HG03460 (cell line): ENCODE data around the gene ZNF646.
"Not testable (repeated sequence)": the region's sequence is repeated elsewhere in the genome, so short reads cannot be mapped to it uniquely, and the experiment has no call there.

Experiments used
- ATAC-seq: cut with Tn5 transposase; IDR thresholded peaks from one replicate; pipeline ENCODE4 v1.9.1; 2021; ENCODE audit not compliant: unreplicated experiment

ZNF646 gene

GRCh38 chr16:31083081-31083480 lies 8.9 kb downstream of the ZNF646 start:
- no peak for ATAC-seq

DNA sequence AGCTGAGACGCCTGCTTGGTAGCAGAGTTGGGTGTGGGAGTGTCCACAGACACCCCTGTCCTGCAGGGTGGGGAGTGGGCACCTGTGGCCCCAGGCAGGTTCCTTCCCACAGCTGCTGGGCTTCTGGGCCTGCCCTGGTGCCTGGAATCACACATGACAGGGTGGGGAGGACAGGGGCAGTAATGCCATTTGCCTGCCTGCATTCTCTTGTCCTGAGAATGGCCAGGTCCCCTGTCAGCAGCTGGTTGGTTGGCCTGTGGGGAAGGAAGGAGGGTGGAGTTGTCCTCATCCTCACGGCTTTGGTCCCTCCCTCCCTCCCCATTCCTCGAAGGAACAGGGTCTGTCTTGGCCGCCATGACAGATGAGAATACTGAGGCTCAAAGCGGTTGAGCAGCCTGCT lies 9.3 kb downstream of the ZNF646 start:
- no peak for ATAC-seq

- no peak for ATAC-seq
Observed at GRCh38 chr16:31083981-31084380, 9.8 kb downstream of the ZNF646 start.

DNA sequence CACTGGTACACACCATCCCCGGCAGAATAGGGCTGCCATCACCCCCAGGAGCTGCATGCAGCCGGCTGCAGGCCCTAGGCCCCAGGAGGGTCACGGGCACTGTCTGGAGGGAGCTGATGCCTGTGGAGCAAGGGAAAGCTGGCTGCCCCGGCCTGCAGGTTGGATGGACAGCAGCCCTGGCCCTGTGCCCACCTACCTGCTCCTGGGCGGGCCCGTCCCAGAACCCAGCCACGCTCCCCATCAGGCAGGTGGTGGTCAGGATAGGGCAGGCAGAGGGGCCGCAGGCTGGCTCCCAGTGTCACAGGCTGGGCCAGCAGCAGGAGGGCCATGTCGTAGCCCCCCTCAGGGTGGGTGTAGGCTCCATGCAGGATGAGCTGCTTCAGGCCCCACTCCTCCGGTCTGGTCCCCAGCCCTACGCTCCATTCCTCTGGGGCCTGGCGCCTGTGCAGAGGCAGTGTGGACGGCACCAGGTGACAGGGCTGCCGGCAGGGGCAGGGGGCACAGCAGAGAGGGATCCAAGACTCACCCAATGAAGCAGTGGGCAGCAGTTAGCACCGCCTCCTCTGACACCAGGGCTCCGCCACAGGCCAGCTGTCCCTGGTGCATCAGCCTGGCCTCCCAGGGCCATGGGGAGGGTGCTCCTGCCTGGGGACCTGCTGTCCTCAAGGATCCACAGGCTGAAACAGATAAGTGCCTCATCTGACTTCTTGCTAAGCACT lies 10.5 kb downstream of the ZNF646 start:
- no peak for ATAC-seq

DNA sequence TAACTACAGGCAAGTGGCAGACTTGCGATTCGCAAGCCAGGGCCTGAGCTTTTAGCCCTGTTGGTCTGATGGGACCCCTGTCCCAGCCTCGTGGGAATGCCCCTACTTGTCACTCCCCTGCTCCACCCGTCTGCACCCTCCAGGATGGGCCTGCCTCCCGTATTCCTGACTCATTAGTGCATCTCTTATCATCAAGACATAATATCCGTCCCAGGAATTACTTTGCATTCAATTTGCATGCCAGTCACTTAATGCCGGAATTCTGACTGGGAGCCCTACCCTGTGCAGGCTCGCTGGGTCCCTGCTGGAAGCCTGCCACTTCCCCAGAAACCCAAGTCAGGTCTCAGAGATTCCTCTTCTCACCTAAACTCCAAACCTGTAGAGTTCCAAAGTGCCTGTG lies 11.2 kb downstream of the ZNF646 start:
- no peak for ATAC-seq

GRCh38 chr16:31085873-31086628 lies 11.8 kb downstream of the ZNF646 start:
- no peak for ATAC-seq

GRCh38 chr16:31086629-31086906 lies 12.3 kb downstream of the ZNF646 start:
- no peak for ATAC-seq

DNA sequence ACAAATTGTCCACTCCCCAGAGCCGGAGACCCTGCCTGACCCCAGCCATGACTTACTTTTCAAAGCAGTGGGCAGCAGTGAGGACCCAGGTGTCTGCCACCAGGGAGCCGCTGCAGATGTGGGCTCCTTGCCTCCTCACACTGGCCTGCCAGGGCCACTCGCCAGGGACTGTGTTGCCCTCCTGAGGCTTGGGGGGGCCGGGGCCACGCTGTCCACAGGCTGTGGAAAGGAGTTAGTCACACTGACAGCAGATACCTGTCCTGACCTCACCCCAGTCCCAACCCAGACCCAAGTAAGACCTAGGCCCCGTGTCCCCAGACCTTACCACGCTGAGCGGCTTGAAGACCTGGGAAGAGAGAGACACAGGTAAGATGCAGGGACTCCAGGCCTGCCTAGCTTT lies 13.3 kb downstream of the ZNF646 start:
- no peak for ATAC-seq

DNA sequence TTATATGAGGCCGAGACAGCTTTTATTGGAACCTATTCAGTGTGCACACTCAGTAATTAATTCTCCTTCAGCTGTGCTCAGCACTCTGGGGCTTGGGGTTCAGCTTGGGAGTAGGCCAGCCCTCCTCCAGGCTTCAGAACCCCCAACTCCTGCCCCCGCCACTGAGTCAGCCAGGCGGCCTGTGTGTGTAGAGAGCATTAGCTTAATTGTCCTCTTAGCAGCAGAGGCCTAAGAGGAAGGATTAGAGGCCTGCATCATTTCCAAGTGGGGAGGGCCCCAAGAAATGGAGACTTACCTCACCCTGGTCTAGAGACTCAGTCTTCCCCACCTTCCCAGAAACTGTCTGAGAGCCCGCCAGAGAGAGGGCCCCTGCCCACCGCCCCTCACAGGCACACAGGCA lies 13.7 kb downstream of the ZNF646 start:
- ATAC-seq: no peak

DNA sequence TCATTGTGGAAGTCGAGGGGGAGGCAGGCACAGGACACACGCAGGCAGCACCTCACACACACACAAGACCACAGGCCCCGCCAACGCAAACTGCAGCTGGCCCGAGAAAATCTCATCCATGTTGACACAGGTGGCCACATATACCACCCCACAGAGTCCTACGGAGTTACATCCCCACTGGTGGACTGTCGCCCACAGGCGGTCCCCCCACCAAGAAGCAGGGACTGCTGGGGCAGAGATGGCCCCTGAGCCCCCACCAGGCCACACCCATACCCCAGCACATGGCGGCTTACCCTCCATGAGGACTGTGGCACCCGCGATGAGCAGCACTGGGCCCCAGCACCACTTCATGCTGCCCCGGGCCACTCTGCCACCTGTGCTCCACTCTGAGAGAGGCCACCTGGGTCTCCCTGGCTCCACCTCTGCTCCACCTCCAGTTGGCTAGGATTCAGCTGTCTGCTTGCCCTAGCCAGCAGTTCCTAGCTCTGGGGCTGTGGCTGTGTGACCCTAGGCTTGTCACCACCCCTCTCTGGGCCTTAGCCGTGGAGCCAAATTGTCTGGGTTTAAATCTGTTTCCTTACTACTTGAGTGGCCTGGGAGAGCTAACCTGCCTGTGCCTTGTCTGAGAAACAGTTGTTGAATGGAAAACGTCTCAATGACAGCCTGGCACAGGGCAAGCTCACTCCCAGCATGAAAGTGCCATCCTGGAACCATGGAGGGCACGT lies 14.4 kb downstream of the ZNF646 start, which contains the start of gene PRSS53:
PRSS53 (minus strand) TSS at position 485 of the 725 bp plus-strand sequence; CDS start at position 351, 134 bp downstream.
- no peak for ATAC-seq

- no peak for ATAC-seq
Observed at GRCh38 chr16:31089199-31089598, 15.0 kb downstream of the ZNF646 start.

DNA sequence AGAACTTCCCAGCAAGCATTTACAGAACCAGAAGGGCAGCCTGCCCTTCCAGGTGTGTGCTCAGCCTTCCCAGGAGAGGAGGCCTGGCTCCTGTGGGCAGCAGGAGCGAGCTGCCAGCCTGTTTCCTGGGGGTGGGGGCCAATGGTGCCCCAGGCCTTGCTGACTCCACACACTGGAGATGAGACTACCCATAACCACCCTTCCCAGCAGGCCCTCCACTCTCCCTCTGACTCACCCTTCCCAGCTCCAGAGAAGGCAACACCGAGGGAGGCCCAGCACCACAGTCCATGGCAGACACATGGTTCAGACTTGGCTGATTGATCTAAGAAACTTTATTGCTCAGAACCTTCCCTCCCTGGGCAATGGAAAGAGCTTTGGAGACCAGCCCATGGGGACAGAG lies 16.3 kb downstream of the ZNF646 start:
- ATAC-seq: no peak

- no peak for ATAC-seq
Observed at GRCh38 chr16:31092330-31092729, 18.1 kb downstream of the ZNF646 start.

- ATAC-seq: no peak
Observed at GRCh38 chr16:31093132-31093703, 19.0 kb downstream of the ZNF646 start.

DNA sequence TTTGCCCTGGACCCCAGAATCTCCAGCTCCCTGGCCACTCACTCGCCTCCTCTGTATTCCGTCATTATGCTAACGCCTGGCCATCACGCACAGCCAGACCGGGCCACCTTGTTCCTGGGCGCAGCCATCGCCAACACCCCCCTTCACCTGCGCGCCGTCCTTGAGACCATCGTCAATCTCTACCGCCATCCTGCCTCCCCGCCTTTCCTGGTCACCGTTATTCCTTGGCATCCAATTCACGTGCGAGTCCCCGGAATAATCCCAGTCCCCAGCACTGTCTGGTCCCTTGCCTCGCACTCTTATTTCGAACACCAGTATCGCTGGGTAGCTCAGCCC lies 19.8 kb downstream of the ZNF646 start:
- no peak for ATAC-seq

- peak; percentile 87 for ATAC-seq
Observed at GRCh38 chr16:31094424-31095120, 20.4 kb downstream of the ZNF646 start, which contains the start of gene VKORC1. TSS of gene VKORC1 (minus strand) at chr16:31094797. CDS start at chr16:31094729, 68 bp downstream.

GRCh38 chr16:31099860-31100638 lies 25.8 kb downstream of the ZNF646 start:
- no peak for ATAC-seq

DNA sequence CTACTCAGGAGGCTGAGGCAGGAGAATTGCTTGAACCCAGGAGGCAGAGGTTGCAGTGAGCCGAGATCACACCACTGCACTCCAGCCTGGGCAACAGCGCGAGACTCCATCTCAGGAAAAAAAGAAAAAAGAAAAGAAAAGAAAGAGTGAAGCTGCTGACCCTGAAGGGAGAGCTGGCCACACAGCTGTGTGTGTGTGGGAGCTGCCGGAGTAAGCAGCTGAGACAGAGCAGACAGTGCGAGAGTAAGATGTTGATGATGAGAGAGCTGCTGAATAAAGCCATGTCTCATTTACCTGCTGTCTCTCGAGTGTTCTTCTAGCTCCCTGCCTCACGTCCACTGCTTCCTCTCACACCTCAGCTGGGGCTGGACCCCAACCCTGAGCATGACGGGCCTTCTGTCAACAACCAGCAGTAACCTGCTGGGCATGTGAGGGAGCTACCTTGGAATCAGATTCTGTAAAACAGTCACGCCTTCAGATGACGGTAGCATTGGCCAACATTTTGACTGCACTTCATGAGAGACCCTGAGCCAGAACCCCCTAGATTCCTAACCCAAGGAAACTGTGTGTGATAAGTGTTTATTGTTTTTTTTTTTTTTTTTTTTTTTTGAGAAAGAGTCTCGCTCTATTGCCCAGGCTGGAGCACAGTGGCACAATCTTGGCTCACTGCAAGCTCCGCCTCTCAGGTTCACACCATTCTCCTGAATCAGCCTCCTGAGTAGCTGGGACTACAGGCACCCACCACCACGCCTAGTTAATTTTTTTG lies 26.8 kb downstream of the ZNF646 start:
- ATAC-seq: not testable (repeated sequence)

DNA sequence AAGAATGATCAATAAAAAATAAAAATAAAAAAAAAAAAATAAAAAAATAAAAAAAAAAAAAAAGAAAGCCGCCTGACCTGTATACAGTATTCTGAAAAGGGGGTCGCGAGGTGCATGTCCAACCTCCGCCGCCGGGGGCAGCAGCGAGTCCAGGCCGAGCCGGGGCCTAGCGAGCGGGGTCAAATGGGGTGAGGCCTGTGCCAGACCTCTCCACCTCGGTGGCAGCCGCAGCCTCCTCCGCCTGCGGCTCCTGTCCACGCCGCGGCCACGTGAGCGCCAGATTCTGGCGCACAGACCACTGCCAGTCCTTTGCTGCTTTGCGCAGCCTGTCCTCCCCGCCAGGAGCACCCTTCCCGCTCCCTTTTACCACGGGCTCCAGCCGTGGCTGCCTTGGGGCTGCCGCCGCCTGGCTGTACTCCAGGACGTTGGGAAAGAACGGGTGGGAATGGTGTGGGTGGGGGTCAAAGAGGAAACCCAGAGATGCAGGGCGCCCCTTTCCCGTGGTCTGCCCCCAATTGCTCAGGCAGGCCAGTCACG lies 31.5 kb downstream of the ZNF646 start:
- ATAC-seq: no peak
